Measurements from ENCODE around the gene IPO4.
A peak's percentile ranks its signal among the peaks of the same experiment; 100 is the strongest.

IPO4 gene

DNA sequence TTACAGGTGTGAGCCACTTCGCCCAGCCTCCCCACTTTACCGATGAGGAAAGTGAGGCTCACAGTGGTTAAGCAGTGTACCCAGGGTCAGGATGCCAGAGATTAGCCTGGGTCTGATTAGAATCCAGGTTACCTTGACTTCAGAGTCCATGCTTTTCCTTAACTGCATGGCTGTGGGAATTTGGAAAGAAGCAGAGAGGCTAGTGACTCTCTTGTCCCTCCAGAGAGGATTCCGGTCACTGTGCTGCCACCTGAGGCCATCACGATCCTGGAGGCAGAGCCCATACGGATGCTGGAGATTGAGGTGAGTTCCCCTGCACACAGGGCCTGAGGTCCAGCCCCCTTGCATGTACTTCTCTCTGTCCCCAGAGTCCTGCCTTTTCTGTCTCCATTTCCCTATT is 12.0 kb downstream of the IPO4 start:
- no peak for DNase-seq

DNA sequence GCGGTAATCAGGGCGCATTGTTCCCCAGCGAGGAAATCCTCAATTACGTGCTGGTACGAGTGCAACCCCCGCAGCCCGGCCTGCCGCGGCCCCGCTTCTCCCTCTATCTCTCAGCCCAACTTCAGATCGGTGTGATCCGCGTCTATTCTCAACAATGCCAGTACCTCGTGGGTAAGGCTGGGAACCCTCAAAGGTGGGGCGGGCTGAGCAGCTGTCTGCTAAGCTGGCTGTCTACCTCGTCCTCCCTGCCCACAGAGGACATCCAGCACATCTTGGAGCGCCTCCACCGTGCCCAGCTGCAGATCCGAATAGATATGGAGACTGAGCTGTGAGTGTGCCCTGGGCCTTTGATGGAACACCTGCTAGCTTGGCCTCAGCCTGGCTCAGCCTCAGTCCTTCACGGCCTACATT is 15.7 kb downstream of the IPO4 start:
- Histone ChIP-seq H2BK15ac (replicated peaks; ENCODE audit: low read depth) (no peak overlapping the region), H2BK120ac (ENCODE audit: low read depth, low read length) (no peak overlapping the region), H2AK5ac (ENCODE audit: low read length) (no peak overlapping the region), H3K4me3 (ENCODE audit: low read length) (no peak overlapping the region), H3K4ac (ENCODE audit: low read depth, low read length) (no peak overlapping the region), H2BK5ac (ENCODE audit: low read length) (no peak overlapping the region), H3K18ac (ENCODE audit: low read length) (no peak overlapping the region), H3K79me1 (ENCODE audit: low read length) (no peaks in the 10 kb centered on the region), H3K9ac (ENCODE audit: low read length) (no peak overlapping the region), H3K4me1 (ENCODE audit: control insufficient read depth, low read depth, low read length) (peaks cover 3% of the 10 kb centered on the region), H4K8ac (ENCODE audit: low read depth, low read length) (no peak overlapping the region), H3K27ac (ENCODE audit: low read depth, low read length) (no peak overlapping the region), H3K36me3 (ENCODE audit: control insufficient read depth, insufficient read depth, low read length) (no peaks in the 10 kb centered on the region), H3K56ac (ENCODE audit: low read length) (peak overlapping the region; percentile 85), H3K79me2 (ENCODE audit: control insufficient read depth, insufficient read depth, low read length) (no peaks in the 10 kb centered on the region), H3K23ac (ENCODE audit: low read length) (no peak overlapping the region), H3K4me2 (ENCODE audit: low read length) (no peak overlapping the region), H4K5ac (ENCODE audit: low read length) (no peak overlapping the region), H3K27me3 (ENCODE audit: insufficient read depth, low read length, poor library complexity) (no peaks in the 10 kb centered on the region)
- no peak for DNase-seq
- WGBS (ENCODE audit: extremely low coverage, insufficient coverage, low lambda C conversion rate): no CpG with 5 or more reads among the region's 20 CpGs

More for the DNA sequence above, 12.0 kb downstream of the IPO4 start:
- Histone ChIP-seq H3K18ac (ENCODE audit: low read length) (no peak overlapping the region), H3K4me2 (ENCODE audit: low read length) (no peak overlapping the region), H2BK5ac (ENCODE audit: low read length) (no peak overlapping the region), H3K23ac (ENCODE audit: low read length) (no peak overlapping the region), H3K27me3 (ENCODE audit: insufficient read depth, low read length, poor library complexity) (no peaks in the 10 kb centered on the region), H3K79me2 (ENCODE audit: control insufficient read depth, insufficient read depth, low read length) (no peaks in the 10 kb centered on the region), H3K36me3 (ENCODE audit: control insufficient read depth, insufficient read depth, low read length) (peaks cover 8% of the 10 kb centered on the region), H4K8ac (ENCODE audit: low read depth, low read length) (no peak overlapping the region), H3K79me1 (ENCODE audit: low read length) (no peaks in the 10 kb centered on the region), H3K4me3 (ENCODE audit: low read length) (no peak overlapping the region), H2BK120ac (ENCODE audit: low read depth, low read length) (no peak overlapping the region), H3K56ac (ENCODE audit: low read length) (no peak overlapping the region), H3K27ac (ENCODE audit: low read depth, low read length) (no peak overlapping the region), H4K5ac (ENCODE audit: low read length) (no peak overlapping the region), H3K4ac (ENCODE audit: low read depth, low read length) (no peak overlapping the region), H2BK15ac (replicated peaks; ENCODE audit: low read depth) (no peak overlapping the region), H2AK5ac (ENCODE audit: low read length) (no peak overlapping the region), H3K9ac (ENCODE audit: low read length) (no peak overlapping the region), H3K4me1 (ENCODE audit: control insufficient read depth, low read depth, low read length) (peaks cover 3% of the 10 kb centered on the region)
- WGBS (ENCODE audit: extremely low coverage, insufficient coverage, low lambda C conversion rate): no CpG with 5 or more reads among the region's 5 CpGs

DNA sequence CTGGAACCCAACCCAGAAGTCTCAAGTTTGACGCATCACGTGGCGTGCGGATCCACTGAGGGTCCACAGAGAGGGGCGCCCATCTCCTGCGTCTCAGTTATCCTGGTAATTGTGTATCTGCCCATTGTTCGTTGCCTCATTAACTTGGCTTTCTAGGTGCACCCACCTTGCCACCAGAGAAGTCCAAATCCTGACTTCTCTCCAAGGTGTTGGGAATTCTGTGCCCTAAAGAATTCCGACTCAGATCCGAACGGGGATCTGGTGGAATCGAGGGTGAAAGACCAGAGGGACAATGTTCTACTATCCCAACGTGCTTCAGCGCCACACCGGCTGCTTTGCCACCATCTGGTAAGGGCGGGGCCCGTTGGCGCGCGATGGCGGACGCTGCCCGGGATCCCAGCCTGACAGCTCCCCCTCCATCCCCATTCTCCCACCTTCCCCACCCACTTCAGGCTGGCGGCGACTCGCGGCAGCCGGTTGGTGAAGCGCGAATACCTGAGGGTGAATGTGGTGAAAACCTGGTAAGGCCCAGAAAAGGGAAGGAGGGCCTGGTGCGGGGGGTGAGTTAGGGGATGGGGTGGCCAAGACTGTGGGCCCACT is 16.3 kb downstream of the IPO4 start:
- no peaks in the 10 kb centered on the region for H3K79me2 ChIP-seq (ENCODE audit: control insufficient read depth, insufficient read depth, low read length)
- DNase-seq: no peak
- H4K5ac ChIP-seq (ENCODE audit: low read length): no peak overlapping the region
- H3K79me1 ChIP-seq (ENCODE audit: low read length): no peaks in the 10 kb centered on the region
- no peak overlapping the region for H3K27ac ChIP-seq (ENCODE audit: low read depth, low read length)
- H3K18ac ChIP-seq (ENCODE audit: low read length): no peak overlapping the region
- H3K36me3 ChIP-seq (ENCODE audit: control insufficient read depth, insufficient read depth, low read length): no peaks in the 10 kb centered on the region
- H2AK5ac ChIP-seq (ENCODE audit: low read length): no peak overlapping the region
- peak overlapping the region; percentile 92 for H3K4me2 ChIP-seq (ENCODE audit: low read length)
- H2BK5ac ChIP-seq (ENCODE audit: low read length): no peak overlapping the region
- peaks cover 3% of the 10 kb centered on the region for H3K4me1 ChIP-seq (ENCODE audit: control insufficient read depth, low read depth, low read length)
- H3K4me3 ChIP-seq (ENCODE audit: low read length): peak overlapping the region; percentile 57
- H3K9ac ChIP-seq (ENCODE audit: low read length): peak overlapping the region; percentile 75
- H3K27me3 ChIP-seq (ENCODE audit: insufficient read depth, low read length, poor library complexity): no peaks in the 10 kb centered on the region
- peak overlapping the region; percentile 85 for H3K56ac ChIP-seq (ENCODE audit: low read length)
- no peak overlapping the region for H2BK120ac ChIP-seq (ENCODE audit: low read depth, low read length)
- no peak overlapping the region for H2BK15ac ChIP-seq (replicated peaks; ENCODE audit: low read depth)
- no peak overlapping the region for H3K23ac ChIP-seq (ENCODE audit: low read length)
- no CpG with 5 or more reads among the region's 30 CpGs for WGBS (ENCODE audit: extremely low coverage, insufficient coverage, low lambda C conversion rate)
- no peak overlapping the region for H4K8ac ChIP-seq (ENCODE audit: low read depth, low read length)
- H3K4ac ChIP-seq (ENCODE audit: low read depth, low read length): no peak overlapping the region

DNA sequence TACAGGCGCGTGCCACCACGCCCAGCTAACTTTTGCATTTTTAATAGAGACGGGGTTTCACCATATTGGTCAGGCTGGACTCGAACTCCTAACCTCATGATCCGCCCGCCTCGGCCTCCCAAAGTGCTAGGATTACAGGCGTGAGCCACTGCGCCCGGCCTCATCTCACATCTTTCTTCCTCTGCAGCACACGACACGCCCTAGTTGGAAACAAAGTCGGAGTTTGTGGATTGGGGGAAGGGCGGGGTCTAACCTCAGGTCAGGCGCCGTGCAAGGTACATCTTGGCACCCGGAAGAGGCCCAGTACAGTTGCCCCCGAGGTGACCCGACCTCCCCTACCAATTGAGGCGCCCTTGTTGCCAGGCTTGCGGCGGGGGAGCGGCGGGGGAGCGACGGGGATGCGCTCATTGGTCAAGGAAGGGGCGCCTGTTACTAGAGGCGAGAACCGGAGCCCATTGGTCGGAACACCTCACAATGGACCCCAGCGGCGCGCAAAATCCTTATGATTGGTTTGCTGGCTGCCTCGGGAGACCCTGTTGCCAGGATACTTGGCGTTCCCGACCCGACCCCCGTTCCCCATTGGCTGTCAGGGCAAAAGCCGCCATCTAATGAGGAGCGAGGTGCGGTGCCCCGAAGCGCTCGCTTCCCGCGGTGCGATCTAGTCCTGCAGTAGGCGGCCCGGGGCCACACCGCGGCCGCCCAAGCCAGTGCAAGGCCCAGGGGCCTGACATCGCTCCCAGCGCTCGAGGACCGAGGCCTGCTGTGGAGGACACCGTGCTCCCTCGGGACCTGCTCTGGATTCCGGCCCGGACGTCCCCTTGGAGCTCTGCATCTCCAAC is 17.0 kb downstream of the IPO4 start, which contains the start of gene REC8:
Gene REC8, plus strand, starts transcription at position 659 of the 839 bp plus-strand sequence. CDS start 473 bp downstream, outside the sequence.
- Histone ChIP-seq H3K4ac (ENCODE audit: low read depth, low read length) (no peak within 1 kb of the TSS), H2BK5ac (ENCODE audit: low read length) (no peak within 1 kb of the TSS), H3K18ac (ENCODE audit: low read length) (no peak within 1 kb of the TSS), H2BK120ac (ENCODE audit: low read depth, low read length) (no peak within 1 kb of the TSS), H3K4me3 (ENCODE audit: low read length) (peak within 1 kb of the TSS; percentile 57), H3K4me1 (ENCODE audit: control insufficient read depth, low read depth, low read length) (peaks cover 3% of the 10 kb centered on the region), H3K27ac (ENCODE audit: low read depth, low read length) (no peak within 1 kb of the TSS), H3K4me2 (ENCODE audit: low read length) (peak within 1 kb of the TSS; percentile 92), H3K36me3 (ENCODE audit: control insufficient read depth, insufficient read depth, low read length) (no peaks in the 10 kb centered on the region), H4K8ac (ENCODE audit: low read depth, low read length) (no peak within 1 kb of the TSS), H4K5ac (ENCODE audit: low read length) (no peak within 1 kb of the TSS), H3K23ac (ENCODE audit: low read length) (no peak within 1 kb of the TSS), H3K79me2 (ENCODE audit: control insufficient read depth, insufficient read depth, low read length) (no peaks in the 10 kb centered on the region), H2AK5ac (ENCODE audit: low read length) (no peak within 1 kb of the TSS), H3K79me1 (ENCODE audit: low read length) (no peaks in the 10 kb centered on the region), H3K9ac (ENCODE audit: low read length) (peak within 1 kb of the TSS; percentile 75), H2BK15ac (replicated peaks; ENCODE audit: low read depth) (no peak within 1 kb of the TSS), H3K56ac (ENCODE audit: low read length) (peak within 1 kb of the TSS; percentile 85), H3K27me3 (ENCODE audit: insufficient read depth, low read length, poor library complexity) (no peaks in the 10 kb centered on the region)
- DNase-seq: peak; percentile 99
- no CpG with 5 or more reads among the region's 63 CpGs for WGBS (ENCODE audit: extremely low coverage, insufficient coverage, low lambda C conversion rate)

DNA sequence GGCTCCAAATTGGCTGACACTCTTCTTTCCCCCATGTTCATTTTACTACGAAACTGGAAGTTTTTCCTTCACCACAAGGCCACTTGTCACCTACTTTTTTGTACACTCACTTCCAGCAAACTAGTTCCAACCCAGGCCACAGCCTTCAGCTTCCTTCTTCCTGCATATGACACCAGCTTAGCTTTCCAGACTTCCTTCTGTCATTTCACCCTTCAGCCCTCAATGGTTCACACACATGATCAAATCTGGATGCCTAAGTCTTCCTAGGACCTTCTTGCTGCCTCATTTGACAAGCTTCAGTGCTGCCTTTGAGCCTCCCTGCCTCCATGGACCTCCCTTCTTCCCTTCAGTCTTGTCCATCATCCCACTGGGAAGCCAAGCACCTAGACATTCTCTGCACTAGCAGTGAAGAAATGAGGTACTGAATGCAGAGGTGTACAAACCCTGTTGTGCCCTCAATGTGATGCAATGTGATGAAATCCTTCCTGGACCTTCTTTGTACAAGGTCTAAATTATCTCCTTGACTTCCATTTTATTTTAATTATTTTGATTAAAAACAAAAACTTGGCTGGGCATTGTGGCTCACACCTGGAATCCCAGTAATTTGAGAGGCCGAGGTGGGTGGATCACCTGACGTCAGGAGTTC is 21.0 kb downstream of the IPO4 start:
- Histone ChIP-seq H3K9ac (ENCODE audit: low read length) (no peak overlapping the region), H2BK120ac (ENCODE audit: low read depth, low read length) (no peak overlapping the region), H3K23ac (ENCODE audit: low read length) (no peak overlapping the region), H3K18ac (ENCODE audit: low read length) (no peak overlapping the region), H3K56ac (ENCODE audit: low read length) (no peak overlapping the region), H3K79me1 (ENCODE audit: low read length) (no peaks in the 10 kb centered on the region), H3K27ac (ENCODE audit: low read depth, low read length) (no peak overlapping the region), H3K4me3 (ENCODE audit: low read length) (no peak overlapping the region), H2AK5ac (ENCODE audit: low read length) (no peak overlapping the region), H4K8ac (ENCODE audit: low read depth, low read length) (no peak overlapping the region), H2BK15ac (replicated peaks; ENCODE audit: low read depth) (no peak overlapping the region), H3K27me3 (ENCODE audit: insufficient read depth, low read length, poor library complexity) (no peaks in the 10 kb centered on the region), H3K36me3 (ENCODE audit: control insufficient read depth, insufficient read depth, low read length) (peaks cover 6% of the 10 kb centered on the region), H3K79me2 (ENCODE audit: control insufficient read depth, insufficient read depth, low read length) (no peaks in the 10 kb centered on the region), H3K4me1 (ENCODE audit: control insufficient read depth, low read depth, low read length) (peaks cover 3% of the 10 kb centered on the region), H4K5ac (ENCODE audit: low read length) (no peak overlapping the region), H2BK5ac (ENCODE audit: low read length) (no peak overlapping the region), H3K4ac (ENCODE audit: low read depth, low read length) (no peak overlapping the region), H3K4me2 (ENCODE audit: low read length) (no peak overlapping the region)
- no CpG with 5 or more reads among the region's 3 CpGs for WGBS (ENCODE audit: extremely low coverage, insufficient coverage, low lambda C conversion rate)
- no peak for DNase-seq
